OCI-LY1 (cell line): ENCODE results near the gene TPM1.

Experiments
- H2AFZ ChIP-seq: fragments of 200-600 bp; sonication (generic), shearing (Covaris generic); 2 replicates; pipeline ENCODE4 v1.6.0; 2014; ENCODE audit warnings: antibody characterized with exemption, mild to moderate bottlenecking, low read length
- H3F3A ChIP-seq: fragments of 200-600 bp; sonication (generic), shearing (Covaris generic); 2 replicates; pipeline ENCODE4 v1.6.0; 2014; ENCODE audit warnings: mild to moderate bottlenecking, antibody characterized with exemption, low read length, moderate library complexity; ENCODE audit not compliant: insufficient read depth
- H3K27ac ChIP-seq: fragments of 200-600 bp; sonication (generic); 2 replicates; pipeline ENCODE4 v1.5.1; 2014; ENCODE audit warnings: low read length, mixed run types, mild to moderate bottlenecking, low read depth; ENCODE audit not compliant: poor library complexity, severe bottlenecking
- H3K27me3 ChIP-seq: fragments of 200-600 bp; sonication (generic); 2 replicates; pipeline ENCODE4 v1.6.0; 2014; ENCODE audit warnings: antibody characterized with exemption, mild to moderate bottlenecking, low read length, moderate library complexity; ENCODE audit not compliant: insufficient read depth
- H3K36me3 ChIP-seq: fragments of 200-600 bp; sonication (generic); 2 replicates; pipeline ENCODE4 v1.6.1; 2014; ENCODE audit warnings: mild to moderate bottlenecking, antibody characterized with exemption, low read length, moderate library complexity, mixed read lengths; ENCODE audit not compliant: insufficient read depth
- H3K4me1 ChIP-seq: fragments of 200-600 bp; sonication (generic); 2 replicates; pipeline ENCODE4 v1.5.1; 2014; ENCODE audit warnings: mild to moderate bottlenecking, low read length, moderate library complexity; ENCODE audit not compliant: insufficient read depth, severe bottlenecking
- H3K4me2 ChIP-seq: fragments of 200-600 bp; sonication (generic), shearing (Covaris generic); 2 replicates; pipeline ENCODE4 v1.6.1; 2014; ENCODE audit warnings: low read length
- H3K4me3 ChIP-seq: fragments of 200-600 bp; sonication (generic); 2 replicates; pipeline ENCODE4 v1.5.1; 2014; ENCODE audit warnings: low read length, low read depth, mild to moderate bottlenecking, mixed read lengths; ENCODE audit not compliant: poor library complexity, severe bottlenecking
- H3K79me2 ChIP-seq: fragments of 200-600 bp; shearing (Covaris generic); 2 replicates; pipeline ENCODE4 v1.6.1; 2016; ENCODE audit warnings: mixed run types, low read length, mixed read lengths; ENCODE audit not compliant: insufficient read depth
- H3K9ac ChIP-seq: fragments of 200-600 bp; sonication (generic), shearing (Covaris generic); 2 replicates; pipeline ENCODE4 v1.6.1; 2014; ENCODE audit warnings: mild to moderate bottlenecking, low read length, mixed read lengths
- H3K9me2 ChIP-seq: fragments of 200-600 bp; sonication (generic), shearing (Covaris generic); 2 replicates; pipeline ENCODE4 v1.6.1; 2014; ENCODE audit warnings: low read depth, mild to moderate bottlenecking, low read length, mixed read lengths
- H3K9me3 ChIP-seq: fragments of 200-600 bp; shearing (Covaris generic); 2 replicates; pipeline ENCODE4 v1.6.1; 2014; ENCODE audit warnings: low read length, mixed read lengths
- H4K20me1 ChIP-seq: fragments of 200-600 bp; sonication (generic), shearing (Covaris generic); 2 replicates; pipeline ENCODE4 v1.6.0; 2016; ENCODE audit warnings: mild to moderate bottlenecking, low read length; ENCODE audit not compliant: insufficient read depth
- CTCF ChIP-seq: fragments of 200-600 bp; sonication (generic), shearing (Covaris generic); IDR thresholded peaks from 2 replicates; pipeline ENCODE4 v1.5.1; 2017; ENCODE audit warnings: mild to moderate bottlenecking, antibody characterized with exemption, low read length, moderate library complexity, mixed read lengths
- EZH2 ChIP-seq: fragments of 200-600 bp; sonication (generic), shearing (Covaris generic); IDR thresholded peaks from 2 replicates; pipeline ENCODE4 v1.8.0; 2017; ENCODE audit warnings: borderline replicate concordance, mixed run types, mild to moderate bottlenecking, antibody characterized with exemption, low read length, moderate library complexity, mixed read lengths

The TPM1 gene

DNA sequence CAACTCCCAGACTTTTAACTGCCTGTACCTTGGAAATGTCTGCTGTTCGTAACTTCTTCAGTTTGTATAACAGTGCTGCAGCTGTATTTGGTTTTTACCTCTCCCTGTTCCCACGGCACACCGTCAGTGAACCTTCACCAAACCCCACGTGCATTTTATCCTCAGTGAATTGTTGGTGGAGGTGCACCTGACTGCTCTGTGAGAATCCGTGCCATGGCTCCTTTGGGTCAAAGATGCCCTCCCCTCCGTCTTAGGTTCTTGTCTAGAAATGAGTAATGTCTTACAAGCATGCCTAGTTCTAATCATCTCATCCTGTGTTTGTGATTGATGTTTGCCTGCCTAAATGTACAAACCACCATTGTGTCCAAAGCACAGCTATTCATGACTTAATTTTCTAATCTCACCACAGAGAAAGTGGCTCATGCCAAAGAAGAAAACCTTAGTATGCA lies 28.2 kb downstream of the TPM1 start:
- TF ChIP-seq CTCF: no peak
- no peak for TF ChIP-seq EZH2
- H3K27me3 ChIP-seq: no peaks in the 10 kb centered on the region
- no peaks in the 10 kb centered on the region for H3K79me2 ChIP-seq
- no peaks in the 10 kb centered on the region for H3K9me3 ChIP-seq
- peaks cover 3% of the 10 kb centered on the region for H3K4me1 ChIP-seq
- H3K27ac ChIP-seq: no peak overlapping the region
- no peak overlapping the region for H3K4me2 ChIP-seq
- no peak overlapping the region for H2AFZ ChIP-seq
- H3K9me2 ChIP-seq: no peaks in the 10 kb centered on the region
- H3F3A ChIP-seq: no peaks in the 10 kb centered on the region
- no peak overlapping the region for H3K4me3 ChIP-seq
- no peaks in the 10 kb centered on the region for H4K20me1 ChIP-seq
- no peak overlapping the region for H3K9ac ChIP-seq
- no peaks in the 10 kb centered on the region for H3K36me3 ChIP-seq

GRCh38 chr15:63071288-63071909 lies 28.9 kb downstream of the TPM1 start:
- Histone ChIP-seq H2AFZ (no peak overlapping the region), H3K27me3 (no peaks in the 10 kb centered on the region; the same call in 1 of the 2 replicates), H3K36me3 (no peaks in the 10 kb centered on the region), H4K20me1 (no peaks in the 10 kb centered on the region), H3K79me2 (no peaks in the 10 kb centered on the region), H3K27ac (no peak overlapping the region), H3K4me1 (peaks cover 3% of the 10 kb centered on the region), H3K9ac (no peak overlapping the region), H3K4me2 (no peak overlapping the region), H3K9me2 (no peaks in the 10 kb centered on the region), H3K4me3 (no peak overlapping the region), H3F3A (no peaks in the 10 kb centered on the region), H3K9me3 (no peaks in the 10 kb centered on the region)
- TF ChIP-seq EZH2: no peak

- Histone ChIP-seq H3K9ac (no peak overlapping the region), H3K4me3 (no peak overlapping the region), H3K9me3 (no peaks in the 10 kb centered on the region), H3F3A (no peaks in the 10 kb centered on the region), H3K4me1 (peaks cover 3% of the 10 kb centered on the region), H3K9me2 (no peaks in the 10 kb centered on the region), H4K20me1 (no peaks in the 10 kb centered on the region), H3K79me2 (no peaks in the 10 kb centered on the region), H3K27ac (no peak overlapping the region), H2AFZ (no peak overlapping the region), H3K36me3 (no peaks in the 10 kb centered on the region), H3K4me2 (no peak overlapping the region), H3K27me3 (no peaks in the 10 kb centered on the region; the same call in 1 of the 2 replicates)
- TF ChIP-seq EZH2 (no peak), CTCF (no peak)
These were observed 29.6 kb downstream of the TPM1 start for GRCh38 chr15:63072023-63072650.
